HG03103 (cell line): ENCODE data around the gene PSMD5.
"Not testable (repeated sequence)": the region's sequence is repeated elsewhere in the genome, so short reads cannot be mapped to it uniquely, and the experiment has no call there.

Experiments
- ATAC-seq: cut with Tn5 transposase; IDR thresholded peaks from one replicate; pipeline ENCODE4 v1.9.1; 2021; ENCODE audit warnings: low read depth; ENCODE audit not compliant: unreplicated experiment

Gene PSMD5

GRCh38 chr9:120818595-120818994 is 24.1 kb downstream of the PSMD5 start:
- no peak for ATAC-seq

- no peak for ATAC-seq
These were observed 27.6 kb downstream of the PSMD5 start for GRCh38 chr9:120815075-120815474.

GRCh38 chr9:120808931-120809330 is 33.8 kb downstream of the PSMD5 start:
- ATAC-seq, result no peak

GRCh38 chr9:120807607-120808379 is 34.9 kb downstream of the PSMD5 start:
- ATAC-seq, result no peak

- ATAC-seq, result not testable (repeated sequence)
These were observed 37.8 kb downstream of the PSMD5 start for GRCh38 chr9:120804784-120805363.

- no peak for ATAC-seq
These were observed 41.3 kb downstream of the PSMD5 start for GRCh38 chr9:120801441-120801840.

GRCh38 chr9:120792898-120793765 is 49.6 kb downstream of the PSMD5 start, which contains the start of gene FBXW2:
Gene FBXW2, minus strand, starts transcription at chr9:120793416. Its CDS starts 5,158 bp downstream, at chr9:120788258.
- ATAC-seq, result peak; percentile 90

GRCh38 chr9:120791161-120791560 is 51.6 kb downstream of the PSMD5 start:
- ATAC-seq, result no peak

- no peak for ATAC-seq
These were observed 54.8 kb downstream of the PSMD5 start for GRCh38 chr9:120787933-120788332.

- ATAC-seq, result no peak
These were observed 59.1 kb downstream of the PSMD5 start for GRCh38 chr9:120783602-120784047.

- ATAC-seq, result no peak
These were observed 61.5 kb downstream of the PSMD5 start for GRCh38 chr9:120781236-120781635.

GRCh38 chr9:120780367-120780766 is 62.4 kb downstream of the PSMD5 start:
- ATAC-seq, result no peak

- no peak for ATAC-seq
These were observed 63.5 kb downstream of the PSMD5 start for GRCh38 chr9:120779227-120779626.

GRCh38 chr9:120778758-120779157 is 64.0 kb downstream of the PSMD5 start:
- no peak for ATAC-seq

GRCh38 chr9:120777229-120777628 is 65.5 kb downstream of the PSMD5 start:
- no peak for ATAC-seq

- ATAC-seq, result no peak
These were observed 65.9 kb downstream of the PSMD5 start for GRCh38 chr9:120776788-120777187.

GRCh38 chr9:120775859-120776258 is 66.9 kb downstream of the PSMD5 start:
- ATAC-seq, result no peak

GRCh38 chr9:120774719-120775118 is 68.0 kb downstream of the PSMD5 start:
- no peak for ATAC-seq

GRCh38 chr9:120773256-120773655 is 69.5 kb downstream of the PSMD5 start:
- ATAC-seq, result no peak

GRCh38 chr9:120770931-120771330 is 71.8 kb downstream of the PSMD5 start:
- no peak for ATAC-seq

- no peak for ATAC-seq
These were observed 73.8 kb downstream of the PSMD5 start for GRCh38 chr9:120768886-120769285.
